GM23338 (cell line): ENCODE results near the gene GP1BB. TPM values are rescaled to one million over a fixed set of nuclear protein-coding genes. Genes with fewer than 3 reads are reported as not detected.
"Not testable (repeated sequence)": the region's sequence is repeated elsewhere in the genome, so short reads cannot be mapped to it uniquely, and the experiment has no call there.

Experiments
- ATAC-seq: fragments of 200-7000 bp; cut with Tn5 transposase; 3 replicates; pipeline ENCODE4 v1.9.1; 2020
- DNase-seq: peaks from one replicate; pipeline ENCODE4 v3.0.0-alpha.2; 2015; ENCODE audit warnings: low spot score
- H2AFZ ChIP-seq: fragments of 200-600 bp; sonication (generic); 2 replicates; pipeline ENCODE4 v1.8.0; 2016; ENCODE audit warnings: antibody characterized with exemption, mild to moderate bottlenecking, moderate library complexity
- H3F3A ChIP-seq: fragments of 200-600 bp; sonication (generic); replicated peaks from 2 replicates; pipeline ENCODE4 v1.8.0; 2017; ENCODE audit warnings: antibody characterized with exemption, mixed run types, low read depth
- H3K27ac ChIP-seq: fragments of 200-600 bp; sonication (generic); 2 replicates; pipeline ENCODE4 v1.6.1; 2016; ENCODE audit warnings: low read depth
- H3K27me3 ChIP-seq: fragments of 200-600 bp; sonication (generic); 2 replicates; pipeline ENCODE4 v1.8.0; 2016; ENCODE audit warnings: mild to moderate bottlenecking, mixed run types, moderate library complexity; ENCODE audit not compliant: insufficient read depth
- H3K36me3 ChIP-seq: fragments of 200-600 bp; sonication (generic); 2 replicates; pipeline ENCODE4 v1.8.0; 2016; ENCODE audit warnings: mild to moderate bottlenecking; ENCODE audit not compliant: insufficient read depth
- H3K4me1 ChIP-seq: fragments of 200-600 bp; sonication (generic); 2 replicates; pipeline ENCODE4 v1.8.0; 2016; ENCODE audit warnings: mild to moderate bottlenecking, moderate library complexity; ENCODE audit not compliant: insufficient read depth
- H3K4me2 ChIP-seq: fragments of 200-600 bp; sonication (generic); 2 replicates; pipeline ENCODE4 v1.7.1; 2017; ENCODE audit warnings: mixed run types
- H3K4me3 ChIP-seq: fragments of 200-600 bp; sonication (generic); 2 replicates; pipeline ENCODE4 v1.6.1; 2016; ENCODE audit warnings: mixed run types
- H3K79me2 ChIP-seq: fragments of 200-600 bp; sonication (generic); replicated peaks from 2 replicates; pipeline ENCODE4 v1.8.0; 2017; ENCODE audit warnings: mild to moderate bottlenecking; ENCODE audit not compliant: insufficient read depth
- H3K9me2 ChIP-seq: fragments of 200-600 bp; sonication (generic); 2 replicates; pipeline ENCODE4 v1.8.0; 2017; ENCODE audit not compliant: insufficient read depth
- H4K20me1 ChIP-seq: fragments of 200-600 bp; sonication (generic); replicated peaks from 2 replicates; pipeline ENCODE4 v1.8.0; 2017; ENCODE audit warnings: mild to moderate bottlenecking; ENCODE audit not compliant: insufficient read depth
- H3K27ac Mint-ChIP-seq: 2 replicates; pipeline ENCODE4 v1.8.0; 2020; ENCODE audit warnings: inconsistent platforms, mild to moderate bottlenecking, moderate library complexity, mixed read lengths
- H3K27me3 Mint-ChIP-seq: 3 replicates; pipeline ENCODE4 v1.8.0; 2022; ENCODE audit warnings: low read depth, mild to moderate bottlenecking, moderate library complexity, mixed read lengths, inconsistent platforms; ENCODE audit not compliant: insufficient read depth, poor library complexity
- H3K36me3 Mint-ChIP-seq: 3 replicates; pipeline ENCODE4 v1.8.0; 2021; ENCODE audit warnings: low read depth, mild to moderate bottlenecking, inconsistent platforms, moderate library complexity, mixed read lengths
- H3K4me1 Mint-ChIP-seq: 3 replicates; pipeline ENCODE4 v1.8.0; 2020; ENCODE audit warnings: mild to moderate bottlenecking, inconsistent platforms, mixed read lengths
- H3K4me3 Mint-ChIP-seq: 3 replicates; pipeline ENCODE4 v1.8.0; 2021; ENCODE audit warnings: moderate library complexity, mild to moderate bottlenecking, inconsistent platforms, mixed read lengths
- H3K9me3 Mint-ChIP-seq: 3 replicates; pipeline ENCODE4 v1.8.0; 2020; ENCODE audit warnings: moderate library complexity, mild to moderate bottlenecking, inconsistent platforms, mixed read lengths
- CREB1 ChIP-seq: fragments of 250-450 bp; sonication (Bioruptor Pico); IDR thresholded peaks from 2 replicates; pipeline ENCODE4 v1.5.0; 2020; ENCODE audit warnings: low read depth, mild to moderate bottlenecking, moderate library complexity
- ETS1 ChIP-seq: IDR thresholded peaks from 2 replicates; pipeline ENCODE4 v1.6.1; 2016; ENCODE audit warnings: antibody characterized with exemption
- REST ChIP-seq: IDR thresholded peaks from one replicate; pipeline ENCODE4 v1.6.1; 2018; ENCODE audit warnings: antibody characterized with exemption; ENCODE audit not compliant: unreplicated experiment
- STAT1 ChIP-seq: IDR thresholded peaks from one replicate; pipeline ENCODE4 v1.6.1; 2016; ENCODE audit warnings: antibody characterized with exemption; ENCODE audit not compliant: unreplicated experiment
- ZNF331 ChIP-seq: fragments of 250-450 bp; sonication (Bioruptor Pico); IDR thresholded peaks from 2 replicates; pipeline ENCODE4 v1.5.0; 2020; ENCODE audit warnings: low read depth, mild to moderate bottlenecking, moderate library complexity
- polyA plus RNA-seq: library from polyadenylated mRNA; unstranded; fragments of >200 nt; fragmentation: Nextera tagmentation; extraction: Ambion mirVana; gene quantifications from 2 replicates; pipeline ENCODE4 v1.2.1, GENCODE V29; 2016
- total RNA-seq: library from RNA; depleted of rRNA; stranded (reverse); fragments of >200 nt; shearing (Covaris generic); gene quantifications from 2 replicates; pipeline ENCODE4 v1.2.3, GENCODE V29; 2014
- TF ChIP-seq, protein P1 (sequence below), 2 experiments: fragments of 200-600 bp in 1 of 2; sonication (generic) in 1 of 2; conservative IDR thresholded peaks; 2 replicates each; pipeline versions ENCODE4 v1.5.1 to v1.6.1; 2016 to 2017; ENCODE audit warnings: antibody characterized with exemption in 2 of 2, low read depth in 2 of 2, mild to moderate bottlenecking in 2 of 2, moderate library complexity in 1 of 2
- TF ChIP-seq, protein P2 (sequence below): fragments of 250-450 bp; sonication (Bioruptor Pico); IDR thresholded peaks from 2 replicates; pipeline ENCODE4 v1.5.0; 2020; ENCODE audit warnings: mild to moderate bottlenecking, moderate library complexity

GP1BB gene
- total and polyA plus RNA-seq, 2 experiments from 2014 or later, result 0.53 to 1.3 TPM

DNA sequence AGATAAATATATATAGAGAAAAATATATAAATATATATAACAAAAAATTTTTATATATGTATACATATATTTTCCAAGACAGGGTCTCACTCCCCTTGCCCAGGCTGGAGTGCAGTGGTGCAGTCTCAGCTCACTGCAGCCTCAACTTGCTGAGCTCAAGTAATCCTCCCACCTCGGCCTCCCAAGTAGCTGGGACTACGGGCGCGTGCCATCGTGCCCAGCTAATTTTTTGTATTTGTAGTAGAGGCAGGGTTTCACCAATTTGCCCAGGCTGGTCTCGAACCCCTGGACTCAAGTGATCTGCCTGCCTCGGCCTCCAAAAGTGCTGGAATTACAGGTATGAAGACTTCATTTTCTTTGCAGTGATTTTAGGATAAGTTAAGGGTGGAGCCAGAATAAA lies 47.9 kb upstream of the GP1BB start:
- TF ChIP-seq, protein P1, sequence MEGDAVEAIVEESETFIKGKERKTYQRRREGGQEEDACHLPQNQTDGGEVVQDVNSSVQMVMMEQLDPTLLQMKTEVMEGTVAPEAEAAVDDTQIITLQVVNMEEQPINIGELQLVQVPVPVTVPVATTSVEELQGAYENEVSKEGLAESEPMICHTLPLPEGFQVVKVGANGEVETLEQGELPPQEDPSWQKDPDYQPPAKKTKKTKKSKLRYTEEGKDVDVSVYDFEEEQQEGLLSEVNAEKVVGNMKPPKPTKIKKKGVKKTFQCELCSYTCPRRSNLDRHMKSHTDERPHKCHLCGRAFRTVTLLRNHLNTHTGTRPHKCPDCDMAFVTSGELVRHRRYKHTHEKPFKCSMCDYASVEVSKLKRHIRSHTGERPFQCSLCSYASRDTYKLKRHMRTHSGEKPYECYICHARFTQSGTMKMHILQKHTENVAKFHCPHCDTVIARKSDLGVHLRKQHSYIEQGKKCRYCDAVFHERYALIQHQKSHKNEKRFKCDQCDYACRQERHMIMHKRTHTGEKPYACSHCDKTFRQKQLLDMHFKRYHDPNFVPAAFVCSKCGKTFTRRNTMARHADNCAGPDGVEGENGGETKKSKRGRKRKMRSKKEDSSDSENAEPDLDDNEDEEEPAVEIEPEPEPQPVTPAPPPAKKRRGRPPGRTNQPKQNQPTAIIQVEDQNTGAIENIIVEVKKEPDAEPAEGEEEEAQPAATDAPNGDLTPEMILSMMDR (conservative IDR thresholded peaks at IDR 0.05; ENCODE audit: low read depth in 2 of 2), result no peak
- no peak for TF ChIP-seq CREB1 (CRISPR knock-in tag)
- no peak for TF ChIP-seq ZNF331 (CRISPR knock-in tag)
- TF ChIP-seq, protein P2, sequence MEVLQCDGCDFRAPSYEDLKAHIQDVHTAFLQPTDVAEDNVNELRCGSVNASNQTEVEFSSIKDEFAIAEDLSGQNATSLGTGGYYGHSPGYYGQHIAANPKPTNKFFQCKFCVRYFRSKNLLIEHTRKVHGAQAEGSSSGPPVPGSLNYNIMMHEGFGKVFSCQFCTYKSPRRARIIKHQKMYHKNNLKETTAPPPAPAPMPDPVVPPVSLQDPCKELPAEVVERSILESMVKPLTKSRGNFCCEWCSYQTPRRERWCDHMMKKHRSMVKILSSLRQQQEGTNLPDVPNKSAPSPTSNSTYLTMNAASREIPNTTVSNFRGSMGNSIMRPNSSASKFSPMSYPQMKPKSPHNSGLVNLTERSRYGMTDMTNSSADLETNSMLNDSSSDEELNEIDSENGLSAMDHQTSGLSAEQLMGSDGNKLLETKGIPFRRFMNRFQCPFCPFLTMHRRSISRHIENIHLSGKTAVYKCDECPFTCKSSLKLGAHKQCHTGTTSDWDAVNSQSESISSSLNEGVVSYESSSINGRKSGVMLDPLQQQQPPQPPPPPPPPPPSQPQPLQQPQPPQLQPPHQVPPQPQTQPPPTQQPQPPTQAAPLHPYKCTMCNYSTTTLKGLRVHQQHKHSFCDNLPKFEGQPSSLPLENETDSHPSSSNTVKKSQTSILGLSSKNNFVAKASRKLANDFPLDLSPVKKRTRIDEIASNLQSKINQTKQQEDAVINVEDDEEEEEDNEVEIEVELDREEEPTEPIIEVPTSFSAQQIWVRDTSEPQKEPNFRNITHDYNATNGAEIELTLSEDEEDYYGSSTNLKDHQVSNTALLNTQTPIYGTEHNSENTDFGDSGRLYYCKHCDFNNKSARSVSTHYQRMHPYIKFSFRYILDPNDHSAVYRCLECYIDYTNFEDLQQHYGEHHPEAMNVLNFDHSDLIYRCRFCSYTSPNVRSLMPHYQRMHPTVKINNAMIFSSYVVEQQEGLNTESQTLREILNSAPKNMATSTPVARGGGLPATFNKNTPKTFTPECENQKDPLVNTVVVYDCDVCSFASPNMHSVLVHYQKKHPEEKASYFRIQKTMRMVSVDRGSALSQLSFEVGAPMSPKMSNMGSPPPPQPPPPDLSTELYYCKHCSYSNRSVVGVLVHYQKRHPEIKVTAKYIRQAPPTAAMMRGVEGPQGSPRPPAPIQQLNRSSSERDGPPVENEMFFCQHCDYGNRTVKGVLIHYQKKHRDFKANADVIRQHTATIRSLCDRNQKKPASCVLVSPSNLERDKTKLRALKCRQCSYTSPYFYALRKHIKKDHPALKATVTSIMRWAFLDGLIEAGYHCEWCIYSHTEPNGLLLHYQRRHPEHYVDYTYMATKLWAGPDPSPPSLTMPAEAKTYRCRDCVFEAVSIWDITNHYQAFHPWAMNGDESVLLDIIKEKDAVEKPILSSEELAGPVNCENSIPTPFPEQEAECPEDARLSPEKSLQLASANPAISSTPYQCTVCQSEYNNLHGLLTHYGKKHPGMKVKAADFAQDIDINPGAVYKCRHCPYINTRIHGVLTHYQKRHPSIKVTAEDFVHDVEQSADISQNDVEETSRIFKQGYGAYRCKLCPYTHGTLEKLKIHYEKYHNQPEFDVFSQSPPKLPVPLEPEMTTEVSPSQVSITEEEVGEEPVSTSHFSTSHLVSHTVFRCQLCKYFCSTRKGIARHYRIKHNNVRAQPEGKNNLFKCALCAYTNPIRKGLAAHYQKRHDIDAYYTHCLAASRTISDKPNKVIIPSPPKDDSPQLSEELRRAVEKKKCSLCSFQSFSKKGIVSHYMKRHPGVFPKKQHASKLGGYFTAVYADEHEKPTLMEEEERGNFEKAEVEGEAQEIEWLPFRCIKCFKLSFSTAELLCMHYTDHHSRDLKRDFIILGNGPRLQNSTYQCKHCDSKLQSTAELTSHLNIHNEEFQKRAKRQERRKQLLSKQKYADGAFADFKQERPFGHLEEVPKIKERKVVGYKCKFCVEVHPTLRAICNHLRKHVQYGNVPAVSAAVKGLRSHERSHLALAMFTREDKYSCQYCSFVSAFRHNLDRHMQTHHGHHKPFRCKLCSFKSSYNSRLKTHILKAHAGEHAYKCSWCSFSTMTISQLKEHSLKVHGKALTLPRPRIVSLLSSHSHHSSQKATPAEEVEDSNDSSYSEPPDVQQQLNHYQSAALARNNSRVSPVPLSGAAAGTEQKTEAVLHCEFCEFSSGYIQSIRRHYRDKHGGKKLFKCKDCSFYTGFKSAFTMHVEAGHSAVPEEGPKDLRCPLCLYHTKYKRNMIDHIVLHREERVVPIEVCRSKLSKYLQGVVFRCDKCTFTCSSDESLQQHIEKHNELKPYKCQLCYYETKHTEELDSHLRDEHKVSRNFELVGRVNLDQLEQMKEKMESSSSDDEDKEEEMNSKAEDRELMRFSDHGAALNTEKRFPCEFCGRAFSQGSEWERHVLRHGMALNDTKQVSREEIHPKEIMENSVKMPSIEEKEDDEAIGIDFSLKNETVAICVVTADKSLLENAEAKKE (CRISPR knock-in tag), result no peak
- no peak for TF ChIP-seq ETS1
- no peak for TF ChIP-seq STAT1
- TF ChIP-seq REST, result no peak
- Mint-ChIP-seq H3K27me3 (peaks cover 4% of the 10 kb centered on the region), H3K9me3 (peaks cover 6% of the 10 kb centered on the region; the same call in 2 of the 3 replicates), H3K36me3 (no peaks in the 10 kb centered on the region), H3K4me1 (peaks cover 8% of the 10 kb centered on the region), H3K4me3 (no peak overlapping the region), H3K27ac (no peak overlapping the region)
- Histone ChIP-seq H3K4me3 (no peak overlapping the region), H3K4me2 (no peak overlapping the region), H3K27ac (no peak overlapping the region), H2AFZ (no peak overlapping the region), H3K4me1 (peaks cover 9% of the 10 kb centered on the region; the same call in 1 of the 2 replicates), H3K9me2 (peaks cover 12% of the 10 kb centered on the region), H3K36me3 (no peaks in the 10 kb centered on the region), H4K20me1 (no peaks in the 10 kb centered on the region), H3K79me2 (no peaks in the 10 kb centered on the region), H3K27me3 (no peaks in the 10 kb centered on the region), H3F3A (no peaks in the 10 kb centered on the region)
- ATAC-seq (no peak), DNase-seq (no peak)

GRCh38 chr22:19676437-19676836 lies 46.9 kb upstream of the GP1BB start:
- H3K27me3 ChIP-seq, ATAC-seq: not testable (repeated sequence)

More at GRCh38 chr22:19676437-19676836, 46.9 kb upstream of the GP1BB start:
- not testable (repeated sequence) for H3K4me1 ChIP-seq, H3K27me3 Mint-ChIP-seq, H3K27ac ChIP-seq, H2AFZ ChIP-seq, H3K9me2 ChIP-seq, H3K4me1 Mint-ChIP-seq, H3F3A ChIP-seq, H3K27ac Mint-ChIP-seq, H3K4me2 ChIP-seq, H3K4me3 Mint-ChIP-seq, H3K79me2 ChIP-seq, H3K9me3 Mint-ChIP-seq, H3K36me3 Mint-ChIP-seq, H4K20me1 ChIP-seq, H3K36me3 ChIP-seq, H3K4me3 ChIP-seq, DNase-seq
